HG02678 (cell line): ENCODE results near the gene NDUFS6.
"Not testable (repeated sequence)": the region's sequence is repeated elsewhere in the genome, so short reads cannot be mapped to it uniquely, and the experiment has no call there.

ENCODE experiments used
- ATAC-seq: cut with Tn5 transposase; IDR thresholded peaks from one replicate; pipeline ENCODE4 v1.9.1; 2021; ENCODE audit warnings: mild to moderate bottlenecking, moderate library complexity; ENCODE audit not compliant: unreplicated experiment

Gene NDUFS6

GRCh38 chr5:1830571-1831228 is 29.5 kb downstream of the NDUFS6 start:
- no peak for ATAC-seq

GRCh38 chr5:1831257-1831656 is 30.1 kb downstream of the NDUFS6 start:
- ATAC-seq, result no peak

DNA sequence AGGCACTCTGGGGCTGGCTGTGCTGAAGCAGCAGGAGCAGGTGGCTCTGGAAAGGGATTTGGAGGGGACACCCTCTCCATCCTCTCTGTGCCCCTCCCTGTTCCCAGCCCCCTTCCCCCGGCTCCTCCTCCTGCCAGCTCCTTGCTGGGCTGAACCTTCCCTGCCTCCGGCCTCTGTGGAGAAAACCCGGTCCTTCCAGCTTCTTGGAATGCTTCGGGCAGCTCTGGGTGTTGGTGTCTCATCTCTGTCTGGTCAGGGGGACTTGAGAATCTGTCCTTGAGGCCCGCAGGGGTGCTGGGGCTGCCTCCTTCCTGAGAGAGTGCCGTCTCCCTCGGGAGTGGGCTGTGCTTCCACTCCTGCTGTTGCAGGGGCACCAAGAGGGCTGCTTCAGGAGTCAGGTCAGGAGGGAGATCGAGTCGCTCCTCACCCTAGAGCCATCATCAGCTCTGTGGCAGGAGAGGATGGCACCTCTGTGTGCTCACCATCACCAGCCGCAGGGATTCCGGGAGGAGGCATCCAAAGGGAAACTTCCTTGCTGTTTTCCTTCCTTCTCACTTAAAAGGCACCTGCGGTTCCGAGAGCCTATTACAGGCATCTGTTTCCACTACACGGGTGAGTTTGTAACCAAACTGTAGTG is 30.6 kb downstream of the NDUFS6 start:
- no peak for ATAC-seq

- no peak for ATAC-seq
These were observed 31.5 kb downstream of the NDUFS6 start for GRCh38 chr5:1832511-1833250.

GRCh38 chr5:1833264-1834021 is 32.2 kb downstream of the NDUFS6 start:
- ATAC-seq, result no peak

DNA sequence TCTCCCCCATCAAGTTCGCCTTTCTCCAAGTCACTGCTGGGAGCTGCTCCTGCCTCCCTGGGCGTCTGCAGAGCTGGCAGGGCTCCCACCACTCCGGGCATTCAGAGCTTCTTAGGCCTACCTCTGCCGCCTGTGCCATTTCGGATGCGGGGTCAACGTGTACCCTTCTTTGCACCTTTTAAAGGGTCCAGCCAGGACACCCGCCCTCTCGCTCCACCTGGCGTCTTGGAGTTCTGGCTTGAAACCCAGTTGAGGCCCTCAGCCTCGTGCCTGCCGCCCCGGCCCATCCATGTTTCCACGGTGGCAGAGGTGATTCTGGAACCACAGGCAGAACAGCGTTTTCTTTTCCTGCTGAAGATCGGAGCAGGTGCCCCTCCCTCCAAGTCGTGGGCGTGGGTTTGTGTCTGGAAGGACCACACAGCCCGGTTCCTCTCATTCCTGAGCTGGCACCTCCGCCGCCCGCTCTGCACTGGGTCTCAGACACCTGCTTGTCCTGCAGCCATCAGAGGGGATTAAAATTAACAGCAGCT is 32.9 kb downstream of the NDUFS6 start:
- ATAC-seq, result no peak

- ATAC-seq, result no peak
These were observed 33.7 kb downstream of the NDUFS6 start for GRCh38 chr5:1834721-1835429.

GRCh38 chr5:1835431-1835830 is 34.2 kb downstream of the NDUFS6 start:
- ATAC-seq, result no peak

GRCh38 chr5:1836176-1836890 is 35.1 kb downstream of the NDUFS6 start:
- ATAC-seq, result no peak

DNA sequence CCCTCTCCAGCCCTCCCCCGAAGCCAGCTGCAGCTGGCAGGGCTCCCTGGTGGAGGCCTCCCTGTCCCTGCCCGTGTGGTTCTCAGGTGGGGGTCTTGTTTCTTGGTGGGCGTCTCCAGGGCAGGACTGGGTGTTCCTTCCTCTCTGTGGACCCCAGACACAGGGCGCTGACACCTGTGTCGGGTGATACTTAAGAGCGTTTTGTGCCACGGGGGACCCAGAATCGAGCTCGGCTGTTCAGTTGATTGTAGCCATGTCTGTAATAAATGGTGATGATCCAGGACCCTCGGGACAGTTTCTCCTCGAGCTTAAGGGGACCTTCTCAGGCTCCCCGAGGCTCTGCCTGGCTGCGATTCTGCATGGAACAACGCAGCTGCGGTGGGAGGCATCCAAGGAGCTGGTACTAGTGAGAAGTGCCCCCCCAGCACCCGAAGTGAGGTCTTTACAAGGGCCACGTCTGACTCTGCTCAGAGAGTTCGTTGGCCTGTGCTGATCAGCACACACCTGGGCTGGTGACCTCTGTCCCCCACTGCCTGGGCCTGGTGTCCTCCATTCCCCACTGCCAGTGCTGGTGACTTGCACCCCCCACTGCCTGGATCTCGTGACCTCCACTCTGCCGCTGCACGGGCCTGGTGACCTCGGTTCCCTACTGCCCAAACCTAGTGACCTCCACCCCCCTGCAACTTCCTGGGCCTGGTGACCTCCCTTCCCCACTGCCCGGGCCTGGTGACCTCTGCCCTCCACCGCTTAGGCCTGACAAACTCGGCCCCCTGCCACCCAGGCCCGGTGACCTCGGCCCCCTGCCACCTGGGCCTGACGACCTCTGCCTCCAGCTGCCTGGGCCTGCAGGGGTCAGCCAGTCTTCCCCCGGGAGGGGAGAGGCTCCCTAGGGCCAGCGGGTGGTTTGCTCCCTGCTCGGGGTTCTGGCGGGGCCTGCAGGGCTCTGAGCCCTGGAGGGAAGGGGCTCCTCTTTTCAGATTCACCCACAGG is 36.0 kb downstream of the NDUFS6 start:
- no peak for ATAC-seq

DNA sequence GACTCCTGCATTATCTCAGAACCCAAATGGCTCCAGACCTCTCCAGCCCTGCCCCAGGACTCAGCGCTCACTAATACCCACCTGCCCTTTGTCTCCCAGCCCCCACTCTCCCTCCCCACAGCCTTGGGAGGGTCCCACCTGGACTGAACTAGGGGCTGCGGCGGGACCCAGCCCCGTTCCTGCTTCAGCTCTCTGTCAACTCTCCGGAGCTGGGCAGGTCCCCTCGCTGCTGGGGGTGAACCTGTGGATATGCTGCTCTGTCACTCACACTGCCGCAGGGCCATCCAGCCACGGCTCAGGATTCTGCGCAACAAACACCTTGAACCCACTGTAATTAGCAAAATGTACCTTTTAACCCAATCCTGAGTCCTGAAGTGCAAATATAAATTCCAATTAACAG is 36.8 kb downstream of the NDUFS6 start:
- no peak for ATAC-seq

GRCh38 chr5:1840071-1840547 is 38.9 kb downstream of the NDUFS6 start:
- no peak for ATAC-seq

DNA sequence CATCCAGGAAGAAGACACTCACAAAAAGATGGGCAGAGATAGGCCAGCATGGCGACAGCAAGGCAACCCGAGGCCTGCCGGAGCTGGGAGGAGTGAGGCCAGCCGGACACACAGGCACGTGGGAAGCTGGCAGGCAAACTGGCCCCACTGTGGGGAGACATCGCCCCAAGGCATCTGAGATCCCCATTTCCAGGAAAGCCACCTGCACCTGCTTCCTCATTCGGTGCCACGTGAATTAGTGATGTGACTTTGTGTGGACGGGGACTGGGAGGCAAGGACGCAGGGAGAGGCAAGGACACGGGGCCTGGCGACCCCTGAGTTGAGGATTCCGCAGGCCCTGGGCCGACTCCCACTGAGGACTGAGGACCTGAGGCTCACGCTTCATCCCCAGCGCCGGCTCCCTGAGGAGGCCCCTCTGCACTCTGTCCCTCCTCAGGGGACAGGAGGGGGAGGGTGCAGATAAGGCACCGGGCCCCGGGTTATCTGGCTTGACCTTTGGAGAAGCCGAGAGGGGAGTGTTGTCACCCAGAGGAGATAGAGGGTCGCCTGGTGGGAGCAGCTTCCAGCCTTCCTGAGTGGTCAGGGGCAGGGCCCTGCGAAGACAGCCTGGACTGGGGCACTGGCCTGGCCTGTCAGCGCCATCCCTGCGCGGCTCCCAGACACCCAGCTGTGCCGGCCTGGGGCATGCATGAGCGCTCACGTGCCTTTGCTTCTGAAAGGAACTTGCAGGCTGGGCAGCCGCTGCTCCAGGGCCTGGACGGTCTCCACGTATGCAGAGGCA is 39.7 kb downstream of the NDUFS6 start:
- no peak for ATAC-seq

- no peak for ATAC-seq
These were observed 41.0 kb downstream of the NDUFS6 start for GRCh38 chr5:1842004-1842819.

- not testable (repeated sequence) for ATAC-seq
These were observed 42.6 kb downstream of the NDUFS6 start for GRCh38 chr5:1843761-1844160.

GRCh38 chr5:1844708-1845436 is 43.7 kb downstream of the NDUFS6 start:
- ATAC-seq, result no peak
